ENCODE results near the gene NPHP4. TPM values are rescaled to one million over a fixed set of nuclear protein-coding genes. Genes with fewer than 3 reads are reported as not detected.

The NPHP4 gene
- polyA plus RNA-seq, 1 donor (not counting 4 experiments of a cell fraction or from before 2014, with no cell fraction given): 3.7 TPM

- no peak for FAIRE-seq
Observed at GRCh38 chr1:5976726-5977493, 15.3 kb downstream of the NPHP4 start.

GRCh38 chr1:5976231-5976630 is 16.0 kb downstream of the NPHP4 start:
- FAIRE-seq: no peak
- dilution Hi-C loops (cut with MboI; ENCODE audit: extremely low pct_ligation_motif_present, low sequenced_read_pairs): no loop called here

More at GRCh38 chr1:5976726-5977493, 15.3 kb downstream of the NPHP4 start:
- Histone ChIP-seq H3K4me2 (ENCODE audit: control insufficient read depth, extremely low read depth, insufficient read depth, low read depth, low read length) (no peak overlapping the region), H3K27me3 (ENCODE audit: control insufficient read depth, extremely low read depth, insufficient read depth, low read length) (no peaks in the 10 kb centered on the region), H3K9me1 (ENCODE audit: control insufficient read depth, extremely low read depth, insufficient read depth, low read length) (no peaks in the 10 kb centered on the region), H2AFZ (ENCODE audit: control insufficient read depth, low read length) (no peak overlapping the region), H3K27ac (ENCODE audit: control insufficient read depth, insufficient read depth, low read length) (no peak overlapping the region), H3K36me3 (ENCODE audit: control insufficient read depth in 2 of 2, extremely low read depth in 1 of 2, insufficient read depth in 2 of 2, low read length in 2 of 2) (peaks cover 3 to 5% of the 10 kb centered on the region in 2 experiments), H3K9me3 (ENCODE audit: control insufficient read depth, low read depth, low read length) (no peaks in the 10 kb centered on the region), H3K4me3 (ENCODE audit: control insufficient read depth in 2 of 3, extremely low read depth in 1 of 3, insufficient read depth in 2 of 3, low read depth in 1 of 3, low read length in 3 of 3) (no peak overlapping the region), H4K20me1 (ENCODE audit: control insufficient read depth, extremely low read depth, insufficient read depth, low read length) (peaks cover 2% of the 10 kb centered on the region), H3K9ac (ENCODE audit: control insufficient read depth, extremely low read depth, insufficient read depth, low read length) (no peak overlapping the region), H3K79me2 (ENCODE audit: control insufficient read depth, insufficient read depth, low read length) (no peaks in the 10 kb centered on the region), H3K4me1 (ENCODE audit: control insufficient read depth, extremely low read depth, insufficient read depth, low read length) (no peaks in the 10 kb centered on the region)
- dilution Hi-C loops (cut with MboI; ENCODE audit: extremely low pct_ligation_motif_present, low sequenced_read_pairs): no loop called here
- no peak for DNase-seq (ENCODE audit: low read depth, low spot score)
- no peak for TF ChIP-seq CTCF (optimal IDR thresholded peaks at IDR 0.05 in 1 of 3, IDR thresholded peaks at IDR 0.05 in 1 of 3, conservative IDR thresholded peaks at IDR 0.05 in 1 of 3; ENCODE audit: extremely low read depth in 1 of 3, insufficient read depth in 2 of 3, low read length in 3 of 3)
- no peak for TF ChIP-seq EZH2 (IDR thresholded peaks at IDR 0.05; ENCODE audit: low read length)

More at GRCh38 chr1:5976231-5976630, 16.0 kb downstream of the NPHP4 start:
- Histone ChIP-seq H3K4me3 (ENCODE audit: control insufficient read depth in 2 of 3, extremely low read depth in 1 of 3, insufficient read depth in 2 of 3, low read depth in 1 of 3, low read length in 3 of 3) (no peak overlapping the region), H3K36me3 (ENCODE audit: control insufficient read depth in 2 of 2, extremely low read depth in 1 of 2, insufficient read depth in 2 of 2, low read length in 2 of 2) (peaks cover 6 to 7% of the 10 kb centered on the region in 2 experiments), H3K4me1 (ENCODE audit: control insufficient read depth, extremely low read depth, insufficient read depth, low read length) (no peaks in the 10 kb centered on the region), H3K4me2 (ENCODE audit: control insufficient read depth, extremely low read depth, insufficient read depth, low read depth, low read length) (no peak overlapping the region), H3K27ac (ENCODE audit: control insufficient read depth, insufficient read depth, low read length) (no peak overlapping the region), H3K9me3 (ENCODE audit: control insufficient read depth, low read depth, low read length) (no peaks in the 10 kb centered on the region), H3K9me1 (ENCODE audit: control insufficient read depth, extremely low read depth, insufficient read depth, low read length) (no peaks in the 10 kb centered on the region), H3K9ac (ENCODE audit: control insufficient read depth, extremely low read depth, insufficient read depth, low read length) (no peak overlapping the region), H3K79me2 (ENCODE audit: control insufficient read depth, insufficient read depth, low read length) (no peaks in the 10 kb centered on the region), H3K27me3 (ENCODE audit: control insufficient read depth, extremely low read depth, insufficient read depth, low read length) (no peaks in the 10 kb centered on the region), H4K20me1 (ENCODE audit: control insufficient read depth, extremely low read depth, insufficient read depth, low read length) (peaks cover 2% of the 10 kb centered on the region), H2AFZ (ENCODE audit: control insufficient read depth, low read length) (no peak overlapping the region)
- TF ChIP-seq EZH2 (IDR thresholded peaks at IDR 0.05; ENCODE audit: low read length): no peak
- TF ChIP-seq CTCF (optimal IDR thresholded peaks at IDR 0.05 in 1 of 3, IDR thresholded peaks at IDR 0.05 in 1 of 3, conservative IDR thresholded peaks at IDR 0.05 in 1 of 3; ENCODE audit: extremely low read depth in 1 of 3, insufficient read depth in 2 of 3, low read length in 3 of 3): no peak
- no peak for DNase-seq (ENCODE audit: low read depth, low spot score)
